Pancreas (tissue), 10 donors: ENCODE measurements around the gene NUP93. TPM values are rescaled to one million over a fixed set of nuclear protein-coding genes. Genes with fewer than 3 reads are reported as not detected.
"Not testable (repeated sequence)": the region's sequence is repeated elsewhere in the genome, so short reads cannot be mapped to it uniquely, and the experiment has no call there.

Experiments used
- ATAC-seq, 4 donors: fragments of 200-7000 bp; cut with Tn5 transposase; one replicate each; pipeline versions ENCODE4 v1.8.0 to v1.9.1; 2020; ENCODE audit warnings: mild to moderate bottlenecking in 4 of 4, moderate library complexity in 4 of 4
- DNase-seq, 6 donors: peaks; one replicate each; pipeline ENCODE4 v3.0.0-alpha.2; 2020
- FAIRE-seq: peaks from 2 replicates; lab custom pipeline; 2012; peaks lifted over from hg19 to GRCh38; lab: Jason Lieb, UNC
- H3K27ac ChIP-seq, 4 donors: fragments of 200-600 bp; sonication (generic); 1 replicate in 3 of 4; 2 replicates in 1 of 4; pipeline versions ENCODE4 v1.5.0 to v1.8.0; 2020
- H3K27me3 ChIP-seq, 4 donors: fragments of 200-600 bp; one replicate each; pipeline ENCODE4 v1.8.0; 2021
- H3K36me3 ChIP-seq, 3 donors: fragments of 200-600 bp; sonication (generic) in 1 of 3; one replicate each; pipeline versions ENCODE4 v1.5.0 to v1.8.0; 2020 to 2021
- H3K4me1 ChIP-seq, 3 donors: fragments of 200-600 bp; one replicate each; pipeline ENCODE4 v1.8.0; 2021
- H3K4me3 ChIP-seq, 4 donors: fragments of 200-600 bp; sonication (generic) in 2 of 4; one replicate each; pipeline versions ENCODE4 v1.5.0 to v1.8.0; 2020 to 2021
- H3K9me3 ChIP-seq, 4 donors: fragments of 200-600 bp; one replicate each; pipeline ENCODE4 v1.8.0; 2021
- WGBS, 2 donors: extraction: QIAGEN DNeasy Blood & Tissue Kit; methylation state at CpG; one replicate each; pipeline ENCODE4 v1.1.7; 2013; 5-methylcytosine and 5-hydroxymethylcytosine counted together
- intact Hi-C, 3 donors: fragments of 100-400 bp; cut with DNase I; formaldehyde crosslinking; loops; one replicate each; pipeline versions ENCODE4 v1.11.1 to v1.14.2; 2022
- polyA plus RNA-seq, 2 donors: library from polyadenylated mRNA; stranded (reverse); fragments of 200-250 nt; gene quantifications; one replicate each; pipeline ENCODE4 v1.2.3, GENCODE V29; 2013
- total RNA-seq, 6 donors: library from RNA; stranded (reverse); fragmentation: NEBNext Ultra II Directional in 4 of 6; extraction: Animal tissue kit (Norgen Biotek cat#: 25700) in 4 of 6; gene quantifications; one replicate each; pipeline versions ENCODE4 v1.2.1 to v1.2.4, GENCODE V29; 2021 to 2023
- TF ChIP-seq, protein P1 (sequence below), 4 donors: fragments of 200-600 bp; sonication (generic) in 3 of 4; IDR thresholded peaks; one replicate each; pipeline versions ENCODE4 v1.5.0 to v1.8.0; 2021; ENCODE audit warnings: antibody characterized with exemption in 4 of 4
- donor health status: healthy with polysubstance abuse.
- donor health status: DM: no; HTN: no; CAD: no; lungs with moderate emphysema.
- donor health status: DM: no; HTN: no; CAD: no.
- donor health status: control.
- donor health status: control.
- donor health status: Bipolar disorder and iron deficiency.
- donor health status: DM: yes; HTN: yes; CAD: no.
- donor health status: DM: no; HTN: no; CAD: no.
- donor health status: DM: no; HTN: no; CAD: no.
- donor health status: DM: yes; HTN: yes; CAD: no.

The NUP93 gene
- total and polyA plus RNA-seq, 8 donors = 13.1 to 31.4 (median 21.2) TPM

DNA sequence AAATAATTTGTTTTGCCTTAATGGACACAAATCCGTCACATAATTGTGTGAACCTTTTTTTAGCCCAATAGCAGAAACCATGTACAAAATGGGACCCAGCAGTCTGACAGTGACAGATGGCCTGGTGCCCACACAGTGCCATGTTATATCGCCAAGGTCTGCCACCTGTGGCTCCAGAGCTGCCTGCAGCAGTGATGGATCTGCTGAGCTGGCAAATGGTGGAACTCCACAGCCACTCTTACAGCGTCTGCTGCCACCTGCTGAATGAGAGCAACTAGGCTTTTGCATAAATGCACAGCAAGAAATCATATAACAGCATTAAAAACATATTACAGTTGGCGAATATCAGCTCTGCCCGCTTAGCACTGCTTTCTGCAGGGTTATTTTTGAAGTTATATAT, 59.4 kb downstream of the NUP93 start:
- Histone ChIP-seq H3K27ac (no peak overlapping the region), H3K9me3 (no peaks in the 10 kb centered on the region), H3K27me3 (no peaks in the 10 kb centered on the region), H3K4me1 (no peaks in the 10 kb centered on the region), H3K36me3 (no peaks in the 10 kb centered on the region), H3K4me3 (no peak overlapping the region)
- 45 to 46% methylated on average over 5 of the region's 5 CpGs for WGBS, 2 donors
- FAIRE-seq (no peak), DNase-seq (peak; percentile 65 to 80 (median 74)), ATAC-seq (peak; percentile 93 to 99 (median 97))
- intact Hi-C loops = no loop called here
- TF ChIP-seq, protein P1, sequence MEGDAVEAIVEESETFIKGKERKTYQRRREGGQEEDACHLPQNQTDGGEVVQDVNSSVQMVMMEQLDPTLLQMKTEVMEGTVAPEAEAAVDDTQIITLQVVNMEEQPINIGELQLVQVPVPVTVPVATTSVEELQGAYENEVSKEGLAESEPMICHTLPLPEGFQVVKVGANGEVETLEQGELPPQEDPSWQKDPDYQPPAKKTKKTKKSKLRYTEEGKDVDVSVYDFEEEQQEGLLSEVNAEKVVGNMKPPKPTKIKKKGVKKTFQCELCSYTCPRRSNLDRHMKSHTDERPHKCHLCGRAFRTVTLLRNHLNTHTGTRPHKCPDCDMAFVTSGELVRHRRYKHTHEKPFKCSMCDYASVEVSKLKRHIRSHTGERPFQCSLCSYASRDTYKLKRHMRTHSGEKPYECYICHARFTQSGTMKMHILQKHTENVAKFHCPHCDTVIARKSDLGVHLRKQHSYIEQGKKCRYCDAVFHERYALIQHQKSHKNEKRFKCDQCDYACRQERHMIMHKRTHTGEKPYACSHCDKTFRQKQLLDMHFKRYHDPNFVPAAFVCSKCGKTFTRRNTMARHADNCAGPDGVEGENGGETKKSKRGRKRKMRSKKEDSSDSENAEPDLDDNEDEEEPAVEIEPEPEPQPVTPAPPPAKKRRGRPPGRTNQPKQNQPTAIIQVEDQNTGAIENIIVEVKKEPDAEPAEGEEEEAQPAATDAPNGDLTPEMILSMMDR (IDR thresholded peaks at IDR 0.05) = peak in 3 of 4 donors; percentile 19 to 49 (median 44)

DNA sequence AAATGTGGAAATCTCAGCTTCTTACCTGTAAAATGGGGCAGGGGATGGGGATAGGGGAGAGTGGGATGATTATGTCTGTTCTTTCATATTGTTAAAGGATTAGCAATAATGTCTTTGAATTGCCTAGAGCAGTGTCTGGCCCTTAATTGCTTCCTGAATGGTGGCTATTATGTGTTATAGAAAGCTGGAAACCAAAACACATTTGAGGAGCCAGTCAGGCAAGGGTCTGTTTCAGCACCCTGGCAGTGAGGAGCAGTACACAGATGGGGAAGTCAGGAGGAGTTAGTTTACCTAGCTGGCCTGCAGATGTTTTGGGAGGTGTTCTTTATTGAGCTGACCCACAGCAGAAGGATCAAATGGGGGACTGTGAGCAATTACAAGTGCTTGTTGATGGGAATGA, 63.0 kb downstream of the NUP93 start:
- FAIRE-seq (no peak), DNase-seq (no peak), ATAC-seq (no peak)
- Histone ChIP-seq H3K36me3 (no peaks in the 10 kb centered on the region), H3K27me3 (no peaks in the 10 kb centered on the region), H3K27ac (no peak overlapping the region), H3K9me3 (no peaks in the 10 kb centered on the region), H3K4me1 (no peaks in the 10 kb centered on the region), H3K4me3 (no peak overlapping the region)
- TF ChIP-seq, protein P1 (IDR thresholded peaks at IDR 0.05) = no peak
- intact Hi-C loops = no loop called here

DNA sequence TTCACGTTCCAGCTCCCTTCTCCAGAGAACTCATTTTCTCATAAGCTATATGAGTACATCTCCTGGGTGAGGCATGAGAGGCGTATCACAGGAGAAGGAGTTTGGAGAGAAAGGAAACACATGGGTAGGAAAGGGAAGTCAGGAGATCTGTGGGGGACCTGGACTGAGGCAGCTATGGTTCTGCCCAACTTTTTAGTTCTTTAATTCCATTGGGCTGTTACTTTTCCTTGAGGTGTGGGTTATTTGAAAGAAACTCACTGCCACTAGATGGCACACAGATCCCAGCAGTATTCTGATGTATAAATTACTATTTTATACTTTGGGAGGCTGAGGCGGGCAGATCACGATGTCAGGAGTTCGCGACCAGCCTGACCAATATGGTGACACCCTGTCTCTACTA, 63.6 kb downstream of the NUP93 start:
- FAIRE-seq (no peak), ATAC-seq (peak in 1 of 4 donors; percentile 18), DNase-seq (no peak)
- Histone ChIP-seq H3K36me3 (no peaks in the 10 kb centered on the region), H3K27me3 (no peaks in the 10 kb centered on the region), H3K4me3 (no peak overlapping the region), H3K9me3 (no peaks in the 10 kb centered on the region), H3K4me1 (no peaks in the 10 kb centered on the region), H3K27ac (no peak overlapping the region)
- TF ChIP-seq, protein P1 (IDR thresholded peaks at IDR 0.05) = no peak
- WGBS, 2 donors = 68% methylated on average over 6 of the region's 6 CpGs
- intact Hi-C loops = no loop called here

DNA sequence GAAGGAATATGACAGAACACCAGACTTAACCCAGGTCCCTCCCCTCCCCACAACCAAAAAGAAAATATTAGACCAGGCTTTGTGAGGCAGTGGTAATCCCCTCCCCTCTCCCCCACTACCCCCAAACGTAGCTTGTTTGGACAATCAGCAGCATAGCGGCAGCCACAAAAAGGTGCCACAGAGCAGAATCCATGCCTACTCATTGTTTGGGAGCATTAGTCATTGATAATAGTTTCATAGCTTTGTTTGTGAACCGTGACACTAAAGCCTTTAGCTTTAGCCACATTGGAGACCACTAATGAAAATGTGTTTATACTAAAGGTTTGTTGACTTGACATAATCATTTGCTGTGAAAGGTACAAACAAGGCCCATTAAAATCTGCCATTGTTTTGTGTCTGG, 65.1 kb downstream of the NUP93 start:
- H3K27ac ChIP-seq = no peak overlapping the region
- H3K36me3 ChIP-seq = no peaks in the 10 kb centered on the region
- H3K4me1 ChIP-seq = no peaks in the 10 kb centered on the region
- no peak for ATAC-seq
- TF ChIP-seq, protein P1 (IDR thresholded peaks at IDR 0.05) = no peak
- no peaks in the 10 kb centered on the region for H3K27me3 ChIP-seq
- H3K4me3 ChIP-seq = no peak overlapping the region
- no peak for DNase-seq
- no peak for FAIRE-seq
- 83 to 91% methylated on average over 3 of the region's 3 CpGs for WGBS, 2 donors
- H3K9me3 ChIP-seq = no peaks in the 10 kb centered on the region
- intact Hi-C loops = no loop called here

DNA sequence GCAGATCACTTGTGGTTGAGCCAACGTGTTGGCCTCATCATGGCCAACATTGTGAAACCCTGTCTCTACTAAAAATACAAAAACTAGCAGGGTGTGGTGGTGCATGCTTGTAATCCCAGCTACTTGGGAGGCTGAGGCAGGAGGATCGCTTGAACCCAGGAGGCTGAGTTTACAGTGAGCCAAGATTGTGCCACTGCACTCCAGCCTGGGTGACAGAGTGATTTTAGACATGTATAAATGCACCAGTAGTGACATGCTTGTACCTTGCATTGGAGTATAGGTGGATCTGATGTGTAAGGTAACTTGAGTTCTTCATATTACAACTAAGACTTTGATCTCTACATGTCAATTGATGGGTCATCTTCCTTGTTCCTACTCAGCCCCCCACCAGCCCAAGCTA, 67.1 kb downstream of the NUP93 start:
- H3K9me3 ChIP-seq, H3K27me3 ChIP-seq, FAIRE-seq, intact Hi-C loops, H3K27ac ChIP-seq, H3K4me3 ChIP-seq, DNase-seq, H3K4me1 ChIP-seq, H3K36me3 ChIP-seq, ATAC-seq: not testable (repeated sequence)
- WGBS, 2 donors = 94 to 96% methylated on average over 2 of the region's 2 CpGs
